ENCODE results near the gene VASH1. TPM values are rescaled to one million over a fixed set of nuclear protein-coding genes. Genes with fewer than 3 reads are reported as not detected.

VASH1 gene
- total RNA-seq, 6 experiments from 2014 or later, result 2.0 to 12.3 (median 4.6) TPM

DNA sequence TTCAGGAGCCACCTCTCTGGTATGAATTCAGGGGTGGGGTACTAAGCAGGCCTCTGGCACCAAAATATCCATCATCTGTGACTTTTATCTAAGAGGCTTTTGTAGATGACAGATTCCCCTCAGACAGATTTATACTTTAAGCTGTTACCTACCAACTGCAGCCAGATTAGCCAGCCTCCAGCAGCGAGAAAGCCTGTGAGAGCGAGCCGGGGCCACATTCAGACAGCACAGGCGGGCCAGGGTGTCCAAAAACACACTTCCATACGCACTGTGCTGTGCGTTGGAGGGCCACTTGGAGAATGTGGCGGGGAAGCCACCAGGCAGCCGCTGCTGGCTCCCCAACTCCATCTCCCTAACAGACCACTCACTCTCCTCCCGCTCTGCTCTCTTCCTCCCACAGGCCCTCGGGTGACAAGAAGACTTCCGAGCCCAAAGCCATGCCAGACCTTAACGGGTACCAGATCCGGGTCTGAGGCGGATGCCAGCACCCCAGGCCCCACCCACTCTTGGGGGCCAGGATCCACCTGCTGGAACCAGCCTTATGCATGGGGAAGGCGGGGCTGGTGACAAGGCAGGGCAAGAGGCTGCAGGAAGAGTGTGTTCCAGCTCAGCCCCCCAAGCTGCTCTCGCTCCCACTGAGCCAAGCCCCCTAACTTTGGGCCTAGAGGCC is 17.4 kb downstream of the VASH1 start:
- H3K9me3 ChIP-seq, result no peaks in the 10 kb centered on the region
- DNase-seq (no peak), ATAC-seq (no peak)
- intact Hi-C loops (cut with DNase I), result no loop called here
- no peaks in the 10 kb centered on the region for H3K27me3 ChIP-seq
- TF ChIP-seq, protein P1, sequence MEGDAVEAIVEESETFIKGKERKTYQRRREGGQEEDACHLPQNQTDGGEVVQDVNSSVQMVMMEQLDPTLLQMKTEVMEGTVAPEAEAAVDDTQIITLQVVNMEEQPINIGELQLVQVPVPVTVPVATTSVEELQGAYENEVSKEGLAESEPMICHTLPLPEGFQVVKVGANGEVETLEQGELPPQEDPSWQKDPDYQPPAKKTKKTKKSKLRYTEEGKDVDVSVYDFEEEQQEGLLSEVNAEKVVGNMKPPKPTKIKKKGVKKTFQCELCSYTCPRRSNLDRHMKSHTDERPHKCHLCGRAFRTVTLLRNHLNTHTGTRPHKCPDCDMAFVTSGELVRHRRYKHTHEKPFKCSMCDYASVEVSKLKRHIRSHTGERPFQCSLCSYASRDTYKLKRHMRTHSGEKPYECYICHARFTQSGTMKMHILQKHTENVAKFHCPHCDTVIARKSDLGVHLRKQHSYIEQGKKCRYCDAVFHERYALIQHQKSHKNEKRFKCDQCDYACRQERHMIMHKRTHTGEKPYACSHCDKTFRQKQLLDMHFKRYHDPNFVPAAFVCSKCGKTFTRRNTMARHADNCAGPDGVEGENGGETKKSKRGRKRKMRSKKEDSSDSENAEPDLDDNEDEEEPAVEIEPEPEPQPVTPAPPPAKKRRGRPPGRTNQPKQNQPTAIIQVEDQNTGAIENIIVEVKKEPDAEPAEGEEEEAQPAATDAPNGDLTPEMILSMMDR (IDR thresholded peaks at IDR 0.05), result no peak
- no peak for TF ChIP-seq POLR2A (IDR thresholded peaks at IDR 0.05)
- H3K36me3 ChIP-seq, result no peaks in the 10 kb centered on the region
- H3K4me3 ChIP-seq, result no peak overlapping the region
- WGBS (ENCODE audit: insufficient coverage, low coverage, low lambda C conversion rate, missing lambda C conversion rate), result 83% methylated on average over 5 of the region's 16 CpGs
- H3K4me1 ChIP-seq, result no peaks in the 10 kb centered on the region
- H3K27ac ChIP-seq, result no peak overlapping the region

GRCh38 chr14:76779221-76780057 is 18.2 kb downstream of the VASH1 start:
- DNase-seq (no peak), ATAC-seq (no peak)
- no peak overlapping the region for H3K4me3 ChIP-seq
- peaks cover 0 to under 1% (median 0%) of the 10 kb centered on the region in 4 donors for H3K36me3 ChIP-seq
- 80% methylated on average over 1 of the region's 7 CpGs for WGBS (ENCODE audit: insufficient coverage, low coverage, low lambda C conversion rate, missing lambda C conversion rate)
- intact Hi-C loops (cut with DNase I), result loop anchor here (10.0 kb wide), 2 partner anchors 65 to 75 kb away; no protein-coding TSS in a partner anchor
- no peaks in the 10 kb centered on the region for H3K4me1 ChIP-seq
- no peak overlapping the region for H3K27ac ChIP-seq
- no peaks in the 10 kb centered on the region for H3K27me3 ChIP-seq
- no peak for TF ChIP-seq POLR2A (IDR thresholded peaks at IDR 0.05)
- TF ChIP-seq, protein P1 (IDR thresholded peaks at IDR 0.05), result no peak
- H3K9me3 ChIP-seq, result no peaks in the 10 kb centered on the region

DNA sequence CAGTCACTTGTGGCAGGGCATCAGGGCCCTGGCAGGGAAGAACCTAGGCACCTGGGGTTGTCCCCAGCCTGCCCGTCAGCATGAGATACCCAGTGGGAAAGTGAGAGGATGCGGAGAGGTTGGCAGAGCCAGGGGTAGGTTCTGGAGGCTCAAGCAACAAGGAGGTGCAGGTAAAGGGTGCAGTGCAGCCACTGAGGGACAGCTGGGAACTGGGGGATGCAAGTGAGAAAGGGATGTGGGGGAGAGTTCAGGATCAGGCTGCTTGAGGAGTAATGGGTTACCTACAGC is 18.7 kb downstream of the VASH1 start:
- peaks cover 0 to 6% (median 0%) of the 10 kb centered on the region in 4 donors for H3K36me3 ChIP-seq
- no peaks in the 10 kb centered on the region for H3K9me3 ChIP-seq
- TF ChIP-seq, protein P1 (IDR thresholded peaks at IDR 0.05), result no peak
- no peak for TF ChIP-seq POLR2A (IDR thresholded peaks at IDR 0.05)
- H3K4me3 ChIP-seq, result no peak overlapping the region
- no peak for ATAC-seq
- no peaks in the 10 kb centered on the region for H3K4me1 ChIP-seq
- DNase-seq, result no peak
- WGBS (ENCODE audit: insufficient coverage, low coverage, low lambda C conversion rate, missing lambda C conversion rate), result 100% methylated on average over 2 of the region's 2 CpGs
- intact Hi-C loops (cut with DNase I), result loop anchor here (10.0 kb wide), 2 partner anchors 65 to 75 kb away; no protein-coding TSS in a partner anchor
- no peaks in the 10 kb centered on the region for H3K27me3 ChIP-seq
- no peak overlapping the region for H3K27ac ChIP-seq

DNA sequence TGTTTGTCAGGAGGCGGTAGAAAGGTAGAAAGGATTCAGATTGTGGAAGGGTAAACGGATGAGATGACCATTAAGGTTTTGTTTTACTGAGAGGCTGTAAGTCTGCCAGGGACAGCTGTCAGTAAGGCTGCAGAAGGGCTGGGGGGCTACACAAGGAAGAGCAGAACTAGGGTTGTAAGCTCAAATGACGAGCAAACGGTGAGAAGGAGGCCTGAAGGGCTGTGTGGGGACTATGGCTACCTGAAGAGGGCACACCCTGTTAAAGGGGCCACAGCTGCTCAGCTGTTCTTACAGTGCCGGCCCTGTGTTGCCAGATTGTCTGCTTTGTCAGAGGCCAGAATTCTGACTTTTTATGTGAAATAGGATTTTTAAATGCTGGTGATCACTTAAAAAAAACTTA is 19.1 kb downstream of the VASH1 start:
- 59% methylated on average over 3 of the region's 5 CpGs for WGBS (ENCODE audit: insufficient coverage, low coverage, low lambda C conversion rate, missing lambda C conversion rate)
- intact Hi-C loops (cut with DNase I), result loop anchor here (10.0 kb wide), 2 partner anchors 66 to 76 kb away; no protein-coding TSS in a partner anchor
- TF ChIP-seq POLR2A (IDR thresholded peaks at IDR 0.05), result no peak
- TF ChIP-seq, protein P1 (IDR thresholded peaks at IDR 0.05), result no peak
- DNase-seq (no peak), ATAC-seq (no peak)
- Histone ChIP-seq H3K9me3 (no peaks in the 10 kb centered on the region), H3K4me3 (no peak overlapping the region), H3K27ac (no peak overlapping the region), H3K27me3 (no peaks in the 10 kb centered on the region), H3K4me1 (no peaks in the 10 kb centered on the region), H3K36me3 (peaks cover 0 to 6% (median 0%) of the 10 kb centered on the region in 4 donors)
